ENCODE measurements around the gene TNFRSF13B.
"Not testable (repeated sequence)": the region's sequence is repeated elsewhere in the genome, so short reads cannot be mapped to it uniquely, and the experiment has no call there.

Gene TNFRSF13B

DNA sequence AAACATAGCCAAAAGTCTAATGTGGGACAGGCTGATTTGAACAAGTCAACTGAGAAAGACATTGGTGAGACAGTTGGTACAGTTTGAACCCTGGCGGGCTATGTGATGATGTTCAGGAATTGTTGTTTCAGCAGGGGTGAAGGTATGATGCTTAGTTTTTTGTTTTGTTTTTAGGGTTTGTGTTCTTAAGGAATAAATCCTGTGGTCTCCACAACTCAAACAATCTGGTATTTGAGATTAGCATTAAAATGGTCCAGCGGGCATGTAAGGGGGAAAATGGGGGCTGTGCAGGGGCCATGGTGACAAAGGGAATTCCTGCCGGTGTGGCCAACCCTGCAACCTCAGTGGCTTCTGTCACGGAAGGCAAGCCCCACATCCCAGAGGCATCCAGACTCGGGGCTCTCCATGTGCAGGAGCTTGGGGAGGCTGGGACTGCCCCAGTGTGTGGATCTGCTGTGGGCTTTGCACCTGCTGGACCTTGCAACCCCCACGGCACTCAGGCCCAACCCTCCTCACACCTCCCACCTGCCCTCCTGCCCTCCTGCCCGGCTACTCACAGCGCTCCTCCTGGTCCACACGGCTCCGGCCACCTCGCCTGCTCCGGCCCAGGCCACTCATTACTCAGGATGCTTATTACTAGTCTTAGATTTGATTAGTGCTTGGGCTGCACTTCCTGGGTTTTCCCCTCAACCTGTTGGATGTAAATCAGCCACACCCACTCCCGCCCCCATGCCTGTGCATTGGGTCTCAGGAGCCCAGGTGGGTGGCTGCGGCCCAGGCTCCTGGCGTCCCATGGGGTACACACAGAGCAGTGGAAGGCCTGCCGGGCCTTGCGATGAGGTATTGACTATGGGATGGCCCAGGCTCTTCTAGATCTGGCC is at the start of gene TNFRSF13B:
TNFRSF13B (minus strand) TSS at position 661 of the 881 bp plus-strand sequence; CDS start at position 618, 43 bp downstream.
- no peak for DNase-seq (ENCODE audit: low read depth)

DNA sequence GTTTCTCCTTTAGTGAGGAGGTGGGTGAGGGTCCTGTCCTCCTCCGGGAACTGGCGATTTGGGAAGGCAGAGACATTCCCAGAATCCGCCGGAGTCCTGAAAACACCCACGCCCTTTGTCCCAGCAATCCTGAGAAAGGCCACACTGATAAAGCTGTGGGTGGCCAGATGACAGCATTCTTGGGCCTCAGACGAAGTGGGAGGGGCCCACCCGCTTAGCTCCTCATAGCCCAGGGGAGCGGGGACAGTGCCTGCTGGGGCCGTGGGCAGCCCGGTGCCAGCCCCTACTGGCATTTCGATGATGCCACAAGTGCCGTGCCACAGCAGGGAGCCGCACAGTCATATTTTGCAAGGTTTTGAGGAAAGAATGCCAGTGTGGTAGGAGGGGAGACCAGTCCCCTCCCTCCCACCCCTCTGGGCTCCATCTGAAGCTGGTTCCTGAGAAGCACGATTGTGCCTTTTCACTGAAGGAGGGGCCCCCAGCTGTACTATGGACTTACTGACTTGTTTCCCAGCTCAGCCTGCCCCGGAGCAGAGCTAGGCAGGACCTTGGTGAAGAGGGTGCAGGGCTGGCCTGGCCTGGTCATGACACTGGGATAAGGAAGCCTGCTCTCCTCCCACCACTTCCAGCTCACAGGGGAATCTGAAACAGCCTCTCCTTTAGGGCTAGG is 49.4 kb upstream of the TNFRSF13B start:
- DNase-seq (ENCODE audit: low read depth), result no peak

DNA sequence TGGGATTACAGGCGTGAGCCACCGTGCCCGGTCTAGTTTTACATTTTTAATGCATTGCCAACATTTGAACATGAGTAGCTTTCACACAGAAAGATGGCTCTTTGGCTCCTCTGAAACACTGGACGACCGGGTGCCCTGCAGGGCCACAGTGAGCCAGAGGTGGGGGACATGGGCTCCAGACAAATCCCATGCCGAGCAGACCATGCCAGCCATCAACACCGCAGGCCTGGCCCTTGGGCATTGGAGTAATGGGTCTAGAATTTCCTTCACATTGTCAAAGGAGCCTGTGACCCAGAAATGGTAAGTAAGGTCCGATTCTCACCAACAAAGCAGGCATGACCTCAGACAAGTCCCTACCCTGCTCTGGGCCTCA is 48.9 kb upstream of the TNFRSF13B start:
- DNase-seq (ENCODE audit: low read depth), result no peak

DNA sequence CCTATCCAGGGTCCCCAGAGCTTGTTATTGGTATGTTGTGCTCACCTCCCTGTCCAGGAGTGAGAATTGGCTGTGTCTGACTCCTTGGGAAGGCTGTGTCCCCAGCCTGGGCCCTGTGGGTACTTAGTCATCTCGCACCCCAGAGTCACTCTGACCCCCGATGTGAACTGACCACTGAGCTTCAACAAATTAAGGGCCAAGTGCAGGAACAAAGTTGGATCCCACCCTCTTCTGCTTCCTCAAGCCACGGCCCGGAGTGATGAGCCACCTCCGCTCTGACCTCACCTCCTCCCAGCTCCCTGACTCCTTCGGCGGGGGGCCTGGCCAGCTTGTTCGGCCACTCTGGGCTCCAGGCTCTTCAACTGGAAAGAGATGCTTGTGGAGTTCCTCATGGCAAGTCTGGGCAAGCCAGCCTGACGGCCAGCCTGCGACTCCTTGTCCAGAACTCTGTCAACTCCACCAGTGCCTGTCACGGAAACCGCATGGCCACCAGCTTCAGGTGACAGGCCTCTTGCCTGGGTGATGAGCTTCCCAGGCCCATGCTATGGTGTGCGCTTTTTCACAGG is 48.1 kb upstream of the TNFRSF13B start:
- DNase-seq (ENCODE audit: low read depth), result no peak

DNA sequence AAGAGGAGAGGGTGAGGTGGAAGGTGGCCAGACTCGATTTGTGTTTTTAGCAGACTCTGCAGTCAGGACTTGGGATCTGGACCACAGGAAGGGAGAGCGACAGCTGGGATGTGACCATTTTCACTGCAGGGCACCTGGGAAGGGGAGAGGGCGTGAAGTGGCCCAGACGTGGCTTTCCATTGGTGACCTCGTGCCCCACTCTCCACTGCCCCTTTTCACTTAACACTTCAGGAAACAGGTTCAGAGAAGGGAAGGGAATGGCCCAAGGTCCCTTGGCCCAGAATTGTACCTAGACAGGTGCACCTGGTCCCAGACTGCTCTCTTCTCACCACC is 47.5 kb upstream of the TNFRSF13B start:
- DNase-seq (ENCODE audit: low read depth), result no peak

DNA sequence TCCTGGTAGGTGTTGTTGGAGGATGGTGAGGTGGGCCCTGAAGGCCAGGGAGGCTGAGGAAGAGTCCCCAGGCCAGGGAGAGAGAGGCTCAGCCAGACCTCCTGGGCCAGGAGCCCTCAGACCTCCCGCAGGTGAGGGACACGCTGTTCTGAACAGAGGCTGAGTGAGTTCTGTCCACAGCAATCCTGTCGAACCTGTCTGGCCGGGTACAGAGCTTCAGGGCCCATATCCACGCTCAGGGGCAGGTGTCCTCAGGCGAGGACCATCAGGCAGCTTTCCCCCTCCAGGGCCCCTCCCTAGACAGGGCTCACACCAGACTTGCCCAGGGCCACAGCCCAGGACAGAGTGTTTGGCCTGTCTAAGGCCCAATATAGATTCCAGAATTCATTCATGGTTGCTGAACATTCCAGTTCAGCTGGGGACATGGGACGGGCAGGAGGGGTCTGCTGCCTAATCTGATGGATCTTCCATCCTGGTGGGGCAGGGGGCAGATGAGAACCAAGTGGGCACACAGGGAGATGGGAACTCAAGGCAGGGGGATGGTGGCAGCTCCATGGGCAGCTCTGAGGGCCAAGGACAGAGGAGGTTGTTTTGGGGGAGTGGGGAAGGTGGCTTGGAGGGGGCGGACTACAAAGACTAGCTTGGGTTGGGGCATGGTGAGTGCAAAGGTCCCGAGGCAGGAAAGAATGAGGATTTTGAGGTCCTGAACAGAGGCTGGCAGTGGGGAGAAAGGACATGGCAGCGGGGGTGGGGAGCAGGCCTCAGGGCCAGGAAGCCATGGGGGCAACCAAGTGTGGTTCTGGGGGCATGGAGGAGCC is 46.9 kb upstream of the TNFRSF13B start:
- no peak for DNase-seq (ENCODE audit: low read depth)

DNA sequence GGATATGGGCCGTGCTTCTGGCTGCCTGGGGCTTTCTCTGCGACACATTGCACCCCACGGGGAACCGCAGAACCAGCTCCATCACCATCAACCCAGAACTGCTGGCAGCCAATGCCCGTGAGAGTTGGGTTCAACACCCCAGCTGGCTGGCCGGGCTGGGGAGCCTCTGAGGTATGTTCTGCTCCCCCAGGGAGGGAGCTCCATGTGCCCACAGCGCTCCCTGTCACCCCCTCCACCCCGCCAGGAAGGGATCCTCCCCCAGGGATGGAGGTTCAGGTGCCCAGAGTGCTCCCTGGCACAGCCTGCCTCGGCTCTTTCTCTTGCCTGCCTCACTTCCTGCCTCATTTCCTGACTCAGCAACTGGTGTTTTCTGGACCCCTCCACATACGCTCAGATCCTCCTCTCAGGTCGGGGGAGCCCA is 46.1 kb upstream of the TNFRSF13B start:
- no peak for DNase-seq (ENCODE audit: low read depth)

DNA sequence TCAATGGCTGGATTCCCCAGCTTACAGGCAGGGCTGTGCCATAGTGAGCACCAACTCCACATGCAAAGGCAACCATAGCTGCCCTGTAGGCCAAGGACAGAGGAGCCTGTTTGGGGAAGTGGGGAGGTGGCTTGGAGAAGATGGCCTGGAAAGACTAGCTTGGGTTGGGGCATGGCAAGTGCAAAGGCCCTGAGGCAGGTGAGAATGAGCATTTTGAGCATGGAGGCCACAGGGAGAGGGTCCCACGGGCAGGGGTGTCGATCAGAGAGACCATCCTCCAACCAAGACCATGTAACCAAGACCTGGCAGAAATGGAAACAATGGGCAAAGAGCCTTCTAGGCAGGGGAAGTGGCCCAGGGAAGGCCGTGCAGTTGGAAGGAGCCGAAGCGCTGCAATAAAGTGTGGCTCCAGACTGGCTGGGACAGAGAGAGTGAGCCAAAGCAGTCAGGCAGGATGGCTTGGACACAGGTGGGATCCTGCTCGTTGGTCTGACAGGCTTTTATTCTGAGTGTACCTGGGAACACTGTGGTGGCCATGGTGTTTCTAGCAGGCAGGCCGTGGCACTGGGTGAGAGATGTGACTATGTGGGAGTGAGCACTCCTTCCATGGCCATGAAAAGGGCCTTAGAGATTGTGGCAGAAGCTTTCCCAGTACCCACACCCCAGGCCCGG is 45.6 kb upstream of the TNFRSF13B start:
- no peak for DNase-seq (ENCODE audit: low read depth)

DNA sequence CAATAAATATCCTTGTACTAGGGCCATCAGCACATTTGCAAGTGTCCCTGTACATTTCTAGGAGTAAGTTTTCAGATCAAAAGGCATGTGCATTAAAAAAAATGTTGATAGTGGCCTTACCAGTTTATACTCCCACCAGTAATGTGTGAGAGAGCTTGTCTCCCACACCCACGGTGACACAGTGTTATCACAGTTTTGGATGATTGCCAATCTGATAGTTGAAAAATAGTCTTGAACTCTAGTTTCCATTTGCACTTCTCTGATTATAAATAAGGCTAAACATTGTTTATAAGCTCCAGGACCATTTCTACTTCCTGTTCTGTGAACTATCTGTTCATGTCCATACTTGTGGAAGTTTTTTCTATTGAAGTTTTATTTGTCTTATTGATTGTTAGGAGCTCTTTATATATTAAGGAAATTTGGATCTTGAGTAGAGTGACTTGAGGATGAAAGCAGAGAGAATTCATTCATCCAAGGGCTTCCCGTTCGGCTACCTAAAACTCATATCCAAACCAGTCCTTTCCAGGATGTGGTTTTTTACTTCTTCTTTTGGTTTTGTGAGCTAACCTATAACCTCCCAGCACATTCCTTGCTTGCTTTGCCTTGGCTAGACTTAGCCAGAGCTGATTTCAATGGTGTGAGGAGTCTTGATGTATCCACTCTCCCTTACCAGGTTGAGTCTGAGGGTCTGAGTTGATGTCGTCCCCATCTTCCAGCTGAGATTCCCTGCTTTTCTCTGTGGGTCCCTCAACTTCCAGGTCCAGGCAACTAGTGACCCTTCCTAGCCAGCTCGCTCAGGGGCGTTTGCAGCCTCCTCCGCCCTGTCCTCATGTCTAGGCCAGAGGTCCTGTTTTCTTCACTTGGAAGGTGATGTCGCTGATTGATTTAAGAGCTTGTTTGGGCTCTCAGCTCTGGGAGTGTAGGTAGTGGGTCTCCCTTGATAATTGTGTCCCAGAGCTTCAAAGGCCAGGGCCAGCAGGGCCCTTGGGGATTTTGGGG is 44.6 kb upstream of the TNFRSF13B start:
- not testable (repeated sequence) for DNase-seq (ENCODE audit: low read depth)

DNA sequence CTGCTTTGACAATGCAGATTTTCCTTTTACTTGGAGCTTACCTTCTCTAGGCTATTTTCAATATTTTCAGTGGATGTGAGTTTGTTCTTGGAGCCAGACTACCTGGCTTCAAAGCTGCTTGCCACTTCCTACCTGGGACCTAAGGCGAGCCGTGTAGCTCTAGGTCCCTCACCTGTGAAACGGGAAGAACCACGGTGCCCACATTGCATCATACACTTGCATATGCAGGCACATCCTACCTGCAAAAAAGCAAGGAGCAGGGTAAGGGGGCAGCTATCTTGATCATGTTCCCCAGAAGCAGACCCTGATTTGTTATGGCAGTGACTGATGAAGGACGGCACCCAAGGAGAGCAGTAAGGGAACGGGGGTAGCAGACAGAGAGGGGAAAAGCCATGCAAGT is 43.3 kb upstream of the TNFRSF13B start:
- no peak for DNase-seq (ENCODE audit: low read depth)

DNA sequence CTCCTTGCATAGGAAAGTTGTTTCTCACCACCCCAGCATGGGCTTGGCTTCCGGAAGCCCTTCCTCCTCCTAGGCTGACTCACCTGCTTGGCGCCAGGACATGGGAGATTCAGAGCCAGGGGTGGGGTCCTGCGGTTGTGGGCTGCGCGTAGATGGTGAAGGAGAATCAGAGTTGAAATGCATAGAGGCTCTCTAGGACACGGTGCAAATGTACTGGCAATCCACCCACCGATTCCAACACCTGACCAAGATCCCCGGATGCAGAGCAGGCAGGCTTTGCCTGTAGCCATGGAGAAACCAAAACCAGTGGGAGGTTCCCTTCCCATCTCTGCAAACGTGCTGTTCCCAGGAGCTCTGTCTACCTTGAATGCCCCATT is 42.8 kb upstream of the TNFRSF13B start:
- DNase-seq (ENCODE audit: low read depth), result not testable (repeated sequence)

DNA sequence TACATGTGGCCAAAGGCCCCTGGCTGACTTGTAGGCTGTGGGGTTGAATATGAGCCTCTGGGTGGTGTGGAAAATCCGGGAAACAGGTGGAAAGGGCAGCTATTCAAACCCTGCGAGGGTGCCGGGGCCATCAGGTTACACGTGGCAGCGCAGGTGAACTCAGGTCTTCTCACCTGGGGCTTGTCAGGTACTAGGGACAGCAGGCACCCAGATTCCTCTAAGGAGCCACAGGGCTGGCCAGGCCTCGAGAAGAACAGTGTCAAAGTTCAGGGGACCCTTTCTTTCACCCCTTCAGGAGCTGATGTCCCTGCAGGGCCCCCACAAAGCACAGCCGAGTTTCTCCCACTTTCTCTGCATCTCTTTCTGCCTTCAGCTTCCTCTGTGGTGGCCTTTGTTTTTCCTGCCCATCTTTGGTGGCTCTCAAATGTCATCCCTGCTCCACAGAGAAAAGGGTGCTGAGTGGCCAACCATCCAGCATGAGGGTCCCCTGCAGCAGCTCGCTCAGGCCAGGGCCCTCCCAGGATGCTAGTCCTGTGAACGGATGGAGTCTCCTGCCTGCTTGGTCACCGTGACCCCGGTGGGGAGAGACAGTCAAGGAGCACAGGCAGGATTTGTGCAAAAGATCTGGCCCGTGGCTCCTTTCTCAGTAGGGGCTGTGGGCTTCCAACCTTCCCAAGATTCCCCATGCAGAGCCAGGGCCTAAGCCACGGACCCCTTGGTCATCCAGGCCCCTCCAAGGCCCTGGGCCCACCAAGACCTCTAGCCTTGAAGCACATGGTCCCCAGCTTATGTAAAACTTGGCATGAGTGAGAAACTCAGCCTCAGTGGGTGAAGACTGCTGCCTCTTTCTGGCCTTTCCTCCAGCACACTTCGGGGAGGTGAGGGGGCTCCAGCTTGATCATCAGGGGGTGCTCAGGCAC is 42.2 kb upstream of the TNFRSF13B start:
- not testable (repeated sequence) for DNase-seq (ENCODE audit: low read depth)

DNA sequence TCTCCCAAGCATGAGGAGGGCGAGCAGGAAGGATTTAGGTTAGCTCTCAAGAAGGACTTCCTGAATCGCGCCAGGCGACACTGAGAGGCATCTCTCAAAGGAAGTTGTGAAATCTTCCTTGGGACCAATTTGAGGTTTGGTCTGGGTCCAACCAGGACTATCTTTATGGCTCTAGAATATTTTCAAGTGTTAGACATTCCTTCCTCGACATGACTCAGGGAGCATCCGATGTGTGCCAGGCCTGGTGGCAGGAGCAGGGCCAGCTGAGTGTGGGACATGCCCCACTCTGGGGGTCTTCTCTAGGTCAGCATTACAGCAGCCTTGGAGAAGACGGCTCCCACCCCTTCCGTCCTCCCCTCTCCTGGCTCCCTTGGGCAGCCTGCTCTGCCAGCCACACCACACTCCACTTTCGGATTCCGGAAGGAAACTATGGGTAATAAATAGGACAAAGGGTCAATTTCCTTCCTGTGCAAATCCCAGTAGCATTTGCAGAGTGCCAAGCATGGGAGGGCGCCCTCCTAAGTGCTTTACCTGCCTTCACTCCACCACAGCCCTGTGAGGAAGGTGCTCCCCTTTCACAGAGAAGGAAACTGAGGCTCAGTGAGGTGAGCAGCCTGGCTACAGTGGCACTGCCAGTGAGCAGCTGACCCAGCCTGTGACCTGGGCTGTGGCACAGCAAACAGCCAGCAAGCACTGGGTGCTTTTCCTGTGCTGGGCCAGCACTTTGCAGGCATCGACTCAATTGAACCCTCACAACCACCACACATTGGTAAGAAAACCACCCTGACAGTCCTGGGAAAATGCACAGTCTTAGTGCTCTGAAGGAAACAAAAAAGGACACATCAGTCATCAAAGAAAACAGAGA is 39.4 kb upstream of the TNFRSF13B start:
- DNase-seq (ENCODE audit: low read depth), result not testable (repeated sequence)

DNA sequence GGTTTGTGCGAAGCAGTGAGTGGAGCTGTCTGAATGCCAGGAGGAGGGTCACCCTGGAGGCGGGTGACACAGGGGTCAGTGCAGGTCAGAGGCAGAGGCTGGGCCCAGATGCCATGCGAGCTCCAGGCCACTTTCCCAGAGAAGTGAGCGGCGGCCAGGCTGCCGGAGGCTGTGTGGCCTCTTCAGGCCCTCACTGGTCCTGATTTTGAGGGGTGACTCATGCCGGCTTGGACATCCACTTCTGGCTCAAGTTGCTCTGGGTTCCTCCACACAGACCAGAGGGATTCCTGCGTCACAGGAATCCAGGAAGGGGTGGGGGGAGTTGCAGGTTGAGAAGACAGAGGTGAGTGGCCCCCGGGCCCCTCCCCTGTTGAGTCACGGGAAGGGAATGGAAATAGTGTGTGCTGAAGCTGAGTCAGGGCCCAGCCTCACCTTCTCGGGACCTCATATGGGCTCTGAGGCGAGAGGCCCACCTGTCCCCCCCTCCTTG is 38.7 kb upstream of the TNFRSF13B start:
- not testable (repeated sequence) for DNase-seq (ENCODE audit: low read depth)

DNA sequence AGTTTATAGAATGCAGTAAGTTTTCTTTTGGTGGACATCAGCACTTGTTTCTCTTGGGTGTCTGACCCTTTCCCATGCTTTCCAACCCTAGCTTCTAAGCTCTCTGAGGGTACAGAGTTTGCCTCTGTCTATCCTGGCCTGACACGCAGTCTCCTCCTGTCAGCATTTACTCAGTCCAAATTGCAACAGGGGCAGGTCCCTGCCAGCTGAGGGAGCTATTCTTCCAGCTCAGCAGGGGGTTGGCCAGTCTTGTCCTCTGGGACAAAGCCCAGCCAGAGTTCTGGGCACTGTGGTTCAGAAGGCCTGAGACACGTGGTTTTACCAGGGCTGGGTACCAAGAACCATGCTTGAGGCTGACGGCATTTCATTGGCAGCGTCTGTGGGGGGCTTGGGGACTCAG is 38.1 kb upstream of the TNFRSF13B start:
- not testable (repeated sequence) for DNase-seq (ENCODE audit: low read depth)

DNA sequence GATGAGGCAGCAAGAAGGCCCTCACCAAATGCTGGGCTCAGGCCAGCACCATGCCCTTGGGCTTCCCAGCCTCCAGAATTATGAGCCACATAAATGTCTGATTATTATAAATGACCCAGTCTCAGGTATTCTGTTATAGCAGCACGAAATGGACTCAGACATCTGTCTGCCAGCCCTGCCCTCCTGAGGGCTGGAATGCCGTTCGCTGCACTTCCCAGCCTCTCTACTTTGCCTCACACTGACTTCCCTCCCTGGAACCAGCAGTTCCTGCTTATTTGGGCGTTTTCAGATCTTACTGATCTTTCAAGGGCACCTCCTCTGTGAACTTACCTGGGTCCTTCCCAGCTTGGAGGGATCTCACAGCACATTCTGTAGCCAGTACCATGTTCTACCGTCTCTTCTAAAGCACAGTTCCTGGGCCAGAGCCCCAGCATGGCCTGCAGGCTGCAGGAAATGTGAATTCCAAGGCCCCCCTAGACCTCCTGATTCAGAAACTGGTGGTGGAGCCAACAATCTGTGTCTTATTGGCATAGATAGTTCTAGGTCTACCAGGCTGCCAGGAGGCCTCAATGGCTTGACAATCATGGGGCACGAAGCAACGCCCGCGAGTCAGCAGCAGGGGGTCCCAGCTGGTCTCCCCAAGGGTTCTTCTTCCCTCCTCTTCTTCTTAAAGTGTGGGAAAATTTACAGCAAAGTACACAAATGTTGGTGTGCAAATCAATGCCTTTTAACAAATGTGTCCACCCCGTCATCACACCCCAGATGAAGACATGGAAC is 36.9 kb upstream of the TNFRSF13B start:
- DNase-seq (ENCODE audit: low read depth), result not testable (repeated sequence)

DNA sequence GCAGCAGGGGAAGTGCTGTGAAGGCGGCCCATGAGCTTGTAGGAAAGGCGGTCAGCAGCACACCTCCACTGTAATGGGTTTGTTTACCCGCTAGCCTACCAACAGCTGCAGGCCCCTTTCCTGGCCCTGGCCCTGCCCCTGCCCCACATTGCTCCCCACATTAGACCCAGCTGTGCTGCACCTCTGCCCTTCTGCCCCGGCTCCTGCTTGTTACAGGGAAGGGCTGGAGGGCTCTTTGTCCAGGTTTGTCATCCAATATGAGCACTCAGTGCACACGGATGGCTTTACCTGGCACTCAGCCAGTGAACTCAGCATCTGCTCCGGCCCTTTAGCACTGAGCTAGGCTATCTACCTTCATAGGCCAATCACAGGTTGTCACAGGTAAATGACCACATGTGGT is 36.0 kb upstream of the TNFRSF13B start:
- not testable (repeated sequence) for DNase-seq (ENCODE audit: low read depth)
